Right lobe of liver (tissue), 4 donors: ENCODE results near the gene PSMB7.

Experiments used
- POLR2A ChIP-seq: fragments of 450-650 bp; IDR thresholded peaks from one replicate; pipeline ENCODE4 v1.6.1; 2017; ENCODE audit warnings: antibody characterized with exemption, mild to moderate bottlenecking
- TF ChIP-seq, protein P1 (sequence below), 4 donors: fragments of 200-600 bp in 3 of 4; fragments of 450-650 bp in 1 of 4; IDR thresholded peaks; one replicate each; pipeline versions ENCODE4 v1.5.1 to v1.8.0; 2016 to 2022; ENCODE audit warnings: antibody characterized with exemption in 4 of 4, mild to moderate bottlenecking in 2 of 4
- donor health status: DM: no; HTN: no; CAD: no.
- donor health status: DM: no; HTN: no; CAD: no.
- donor health status: DM: no; HTN: yes; CAD: no.

- TF ChIP-seq, protein P1, sequence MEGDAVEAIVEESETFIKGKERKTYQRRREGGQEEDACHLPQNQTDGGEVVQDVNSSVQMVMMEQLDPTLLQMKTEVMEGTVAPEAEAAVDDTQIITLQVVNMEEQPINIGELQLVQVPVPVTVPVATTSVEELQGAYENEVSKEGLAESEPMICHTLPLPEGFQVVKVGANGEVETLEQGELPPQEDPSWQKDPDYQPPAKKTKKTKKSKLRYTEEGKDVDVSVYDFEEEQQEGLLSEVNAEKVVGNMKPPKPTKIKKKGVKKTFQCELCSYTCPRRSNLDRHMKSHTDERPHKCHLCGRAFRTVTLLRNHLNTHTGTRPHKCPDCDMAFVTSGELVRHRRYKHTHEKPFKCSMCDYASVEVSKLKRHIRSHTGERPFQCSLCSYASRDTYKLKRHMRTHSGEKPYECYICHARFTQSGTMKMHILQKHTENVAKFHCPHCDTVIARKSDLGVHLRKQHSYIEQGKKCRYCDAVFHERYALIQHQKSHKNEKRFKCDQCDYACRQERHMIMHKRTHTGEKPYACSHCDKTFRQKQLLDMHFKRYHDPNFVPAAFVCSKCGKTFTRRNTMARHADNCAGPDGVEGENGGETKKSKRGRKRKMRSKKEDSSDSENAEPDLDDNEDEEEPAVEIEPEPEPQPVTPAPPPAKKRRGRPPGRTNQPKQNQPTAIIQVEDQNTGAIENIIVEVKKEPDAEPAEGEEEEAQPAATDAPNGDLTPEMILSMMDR (IDR thresholded peaks at IDR 0.05): no peak
- no peak for TF ChIP-seq POLR2A
Observed at GRCh38 chr9:124376329-124376728, 38.9 kb downstream of the PSMB7 start.
